A549 (cell line): Measurements from ENCODE around the gene IGFN1.

Source experiments
- E2F6 ChIP-seq: IDR thresholded peaks from 2 replicates; pipeline ENCODE4 v1.6.1; 2012; ENCODE audit warnings: low read depth, borderline replicate concordance
- ELK1 ChIP-seq: fragments of 150-350 bp; IDR thresholded peaks from 2 replicates; pipeline ENCODE4 v1.6.1; 2014; ENCODE audit warnings: low read depth, mild to moderate bottlenecking, low read length
- EP300 ChIP-seq, 2 experiments: fragments of >200 bp; sonication (Bioruptor Twin); formaldehyde crosslinking; IDR thresholded peaks; 2 replicates in 1 of 2; 3 replicates in 1 of 2; pipeline ENCODE4 v1.6.1; 2016 to 2017
- ESRRA ChIP-seq: fragments of 150-350 bp; IDR thresholded peaks from 2 replicates; pipeline ENCODE4 v1.6.1; 2014; ENCODE audit warnings: mild to moderate bottlenecking, low read length, borderline replicate concordance
- GATA3 ChIP-seq: IDR thresholded peaks from 2 replicates; pipeline ENCODE4 v1.6.1; 2012; ENCODE audit warnings: borderline replicate concordance
- MAFK ChIP-seq: fragments of 450-650 bp; IDR thresholded peaks from 2 replicates; pipeline ENCODE4 v1.6.1; 2014; ENCODE audit not compliant: partially characterized antibody
- MYC ChIP-seq: IDR thresholded peaks from 2 replicates; pipeline ENCODE4 v1.6.1; 2012; ENCODE audit warnings: mild to moderate bottlenecking, inconsistent platforms, low read length, improper control_type of control experiment, borderline replicate concordance
- NPAS2 ChIP-seq: fragments of 250-450 bp; sonication (Bioruptor Pico); IDR thresholded peaks from 2 replicates; pipeline ENCODE4 v1.8.0; 2022; ENCODE audit warnings: mild to moderate bottlenecking, moderate library complexity, borderline replicate concordance
- POLR2A ChIP-seq: IDR thresholded peaks from 2 replicates; pipeline ENCODE4 v1.6.1; 2012; ENCODE audit warnings: mild to moderate bottlenecking, low read length
- RCOR1 ChIP-seq: fragments of 150-350 bp; IDR thresholded peaks from 2 replicates; pipeline ENCODE4 v1.6.1; 2014; ENCODE audit warnings: antibody characterized with exemption, low read length, low read depth
- ZFP36 ChIP-seq: fragments of 450-650 bp; IDR thresholded peaks from 2 replicates; pipeline ENCODE4 v1.6.1; 2014; ENCODE audit warnings: borderline replicate concordance; ENCODE audit not compliant: partially characterized antibody
- TF ChIP-seq, protein P1 (sequence below): fragments of 250-450 bp; sonication (Bioruptor Pico); IDR thresholded peaks from 2 replicates; pipeline ENCODE4 v1.5.0; 2021; ENCODE audit warnings: mild to moderate bottlenecking, moderate library complexity, borderline replicate concordance
- TF ChIP-seq, protein P2 (sequence below): fragments of >200 bp; sonication (Bioruptor Twin); formaldehyde crosslinking; IDR thresholded peaks from 3 replicates; pipeline ENCODE4 v1.5.1; 2016
- TF ChIP-seq, protein P3 (sequence below): IDR thresholded peaks from 2 replicates; pipeline ENCODE4 v1.6.1; 2012

GRCh38 chr1:201140941-201141260 lies 49.7 kb upstream of the IGFN1 start:
- TF ChIP-seq, protein P1, sequence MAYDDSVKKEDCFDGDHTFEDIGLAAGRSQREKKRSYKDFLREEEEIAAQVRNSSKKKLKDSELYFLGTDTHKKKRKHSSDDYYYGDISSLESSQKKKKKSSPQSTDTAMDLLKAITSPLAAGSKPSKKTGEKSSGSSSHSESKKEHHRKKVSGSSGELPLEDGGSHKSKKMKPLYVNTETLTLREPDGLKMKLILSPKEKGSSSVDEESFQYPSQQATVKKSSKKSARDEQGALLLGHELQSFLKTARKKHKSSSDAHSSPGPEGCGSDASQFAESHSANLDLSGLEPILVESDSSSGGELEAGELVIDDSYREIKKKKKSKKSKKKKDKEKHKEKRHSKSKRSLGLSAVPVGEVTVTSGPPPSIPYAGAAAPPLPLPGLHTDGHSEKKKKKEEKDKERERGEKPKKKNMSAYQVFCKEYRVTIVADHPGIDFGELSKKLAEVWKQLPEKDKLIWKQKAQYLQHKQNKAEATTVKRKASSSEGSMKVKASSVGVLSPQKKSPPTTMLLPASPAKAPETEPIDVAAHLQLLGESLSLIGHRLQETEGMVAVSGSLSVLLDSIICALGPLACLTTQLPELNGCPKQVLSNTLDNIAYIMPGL: no peak
- TF ChIP-seq POLR2A (no peak), GATA3 (no peak), RCOR1 (no peak), EP300 (IDR thresholded peaks at IDR 0.05) (no peak), ZFP36 (no peak), E2F6 (no peak), MAFK (no peak), ELK1 (no peak), NPAS2 (CRISPR knock-in tag) (no peak), ESRRA (no peak), MYC (no peak)
- TF ChIP-seq, protein P2, sequence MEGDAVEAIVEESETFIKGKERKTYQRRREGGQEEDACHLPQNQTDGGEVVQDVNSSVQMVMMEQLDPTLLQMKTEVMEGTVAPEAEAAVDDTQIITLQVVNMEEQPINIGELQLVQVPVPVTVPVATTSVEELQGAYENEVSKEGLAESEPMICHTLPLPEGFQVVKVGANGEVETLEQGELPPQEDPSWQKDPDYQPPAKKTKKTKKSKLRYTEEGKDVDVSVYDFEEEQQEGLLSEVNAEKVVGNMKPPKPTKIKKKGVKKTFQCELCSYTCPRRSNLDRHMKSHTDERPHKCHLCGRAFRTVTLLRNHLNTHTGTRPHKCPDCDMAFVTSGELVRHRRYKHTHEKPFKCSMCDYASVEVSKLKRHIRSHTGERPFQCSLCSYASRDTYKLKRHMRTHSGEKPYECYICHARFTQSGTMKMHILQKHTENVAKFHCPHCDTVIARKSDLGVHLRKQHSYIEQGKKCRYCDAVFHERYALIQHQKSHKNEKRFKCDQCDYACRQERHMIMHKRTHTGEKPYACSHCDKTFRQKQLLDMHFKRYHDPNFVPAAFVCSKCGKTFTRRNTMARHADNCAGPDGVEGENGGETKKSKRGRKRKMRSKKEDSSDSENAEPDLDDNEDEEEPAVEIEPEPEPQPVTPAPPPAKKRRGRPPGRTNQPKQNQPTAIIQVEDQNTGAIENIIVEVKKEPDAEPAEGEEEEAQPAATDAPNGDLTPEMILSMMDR: no peak
- TF ChIP-seq, protein P3, sequence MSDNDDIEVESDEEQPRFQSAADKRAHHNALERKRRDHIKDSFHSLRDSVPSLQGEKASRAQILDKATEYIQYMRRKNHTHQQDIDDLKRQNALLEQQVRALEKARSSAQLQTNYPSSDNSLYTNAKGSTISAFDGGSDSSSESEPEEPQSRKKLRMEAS: no peak
